ENCODE data around the gene OTOGL.
"Not testable (repeated sequence)": the region's sequence is repeated elsewhere in the genome, so short reads cannot be mapped to it uniquely, and the experiment has no call there.

Gene OTOGL

DNA sequence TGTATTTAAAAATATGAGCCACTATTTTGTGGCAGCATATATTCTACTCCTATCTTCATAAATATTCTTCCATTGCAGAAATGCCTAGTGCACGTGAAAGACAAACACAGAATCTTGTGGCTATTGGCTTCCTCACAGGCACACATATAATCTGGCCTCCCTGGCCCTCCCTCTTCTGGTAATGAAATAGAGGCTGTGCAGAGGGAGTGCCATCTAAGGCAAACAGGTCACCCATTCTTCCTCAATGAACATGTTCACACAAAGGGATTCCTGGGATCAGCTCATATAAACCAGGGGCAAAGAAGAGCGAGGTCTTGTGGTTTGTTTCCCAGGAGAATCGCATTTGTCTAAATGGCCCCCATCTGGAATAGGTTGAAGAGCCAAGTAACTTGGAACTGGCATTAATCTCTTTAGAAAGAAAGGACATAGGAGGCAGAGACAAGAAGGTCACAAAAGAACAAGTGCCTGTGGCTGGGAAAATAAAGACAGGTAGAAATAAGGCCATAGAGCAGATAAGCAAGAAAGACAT is 173.1 kb downstream of the OTOGL start:
- no peaks in the 10 kb centered on the region for H3K4me1 ChIP-seq (ENCODE audit: control insufficient read depth, insufficient read depth, low read length)
- no peaks in the 10 kb centered on the region for H3K27me3 ChIP-seq (ENCODE audit: control insufficient read depth, insufficient read depth, low read length)
- no peak overlapping the region for H3K27ac ChIP-seq (ENCODE audit: low read depth, low read length)
- H3K9me3 ChIP-seq (ENCODE audit: control insufficient read depth, insufficient read depth, low read depth, low read length) = no peaks in the 10 kb centered on the region
- H3K4me3 ChIP-seq (ENCODE audit: low read depth, low read length) = no peak overlapping the region
- H3K9ac ChIP-seq (ENCODE audit: low read length) = no peak overlapping the region
- no peaks in the 10 kb centered on the region for H3K36me3 ChIP-seq (ENCODE audit: control insufficient read depth, insufficient read depth, low read length)

DNA sequence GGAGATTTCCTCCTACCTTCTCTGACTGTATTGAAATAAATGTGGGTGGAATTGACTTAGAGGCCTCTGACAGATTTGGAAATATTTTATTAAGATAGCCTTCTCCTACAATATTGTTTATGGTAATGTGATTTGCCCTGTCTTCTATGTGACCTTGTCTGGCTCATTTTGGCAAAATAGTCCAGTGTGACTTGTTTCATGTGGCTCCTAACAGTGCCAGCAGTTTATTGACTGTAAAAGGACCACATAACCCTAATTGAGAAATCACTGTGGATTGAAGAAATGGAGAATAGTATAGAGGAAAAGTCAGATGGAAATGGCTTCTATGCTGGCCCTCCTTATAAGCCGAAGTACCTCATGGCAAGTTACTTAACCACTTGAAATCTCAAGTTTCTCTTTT is 173.8 kb downstream of the OTOGL start:
- no peaks in the 10 kb centered on the region for H3K9me3 ChIP-seq (ENCODE audit: control insufficient read depth, insufficient read depth, low read depth, low read length)
- no peak overlapping the region for H3K9ac ChIP-seq (ENCODE audit: low read length)
- H3K4me1 ChIP-seq (ENCODE audit: control insufficient read depth, insufficient read depth, low read length) = no peaks in the 10 kb centered on the region
- no peaks in the 10 kb centered on the region for H3K27me3 ChIP-seq (ENCODE audit: control insufficient read depth, insufficient read depth, low read length)
- no peak overlapping the region for H3K27ac ChIP-seq (ENCODE audit: low read depth, low read length)
- H3K36me3 ChIP-seq (ENCODE audit: control insufficient read depth, insufficient read depth, low read length) = no peaks in the 10 kb centered on the region
- H3K4me3 ChIP-seq (ENCODE audit: low read depth, low read length) = no peak overlapping the region

DNA sequence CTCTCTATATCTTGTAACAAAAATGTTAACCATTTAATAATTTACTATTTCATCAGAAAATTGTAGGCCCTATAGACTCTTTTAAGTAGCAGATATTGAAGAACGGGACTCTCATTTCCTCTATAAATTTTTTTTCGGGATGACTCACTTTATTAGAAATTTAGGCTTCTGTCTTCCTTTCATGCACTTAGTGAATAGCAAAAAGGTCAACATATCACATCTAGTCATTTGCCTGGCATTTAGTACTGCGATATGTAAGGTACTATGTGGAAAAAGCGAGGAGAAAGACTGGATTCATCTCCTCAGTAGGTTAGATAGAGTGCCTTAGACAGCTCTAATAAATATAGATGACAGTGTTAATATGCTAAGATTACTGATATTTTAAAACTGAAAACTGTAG is 178.4 kb downstream of the OTOGL start:
- no peaks in the 10 kb centered on the region for H3K4me1 ChIP-seq (ENCODE audit: control insufficient read depth, insufficient read depth, low read length)
- no peak overlapping the region for H3K4me3 ChIP-seq (ENCODE audit: low read depth, low read length)
- H3K36me3 ChIP-seq (ENCODE audit: control insufficient read depth, insufficient read depth, low read length) = no peaks in the 10 kb centered on the region
- H3K9me3 ChIP-seq (ENCODE audit: control insufficient read depth, insufficient read depth, low read depth, low read length) = peaks cover 3% of the 10 kb centered on the region; the same call in 1 of the 2 replicates
- H3K27me3 ChIP-seq (ENCODE audit: control insufficient read depth, insufficient read depth, low read length) = no peaks in the 10 kb centered on the region
- no peak overlapping the region for H3K27ac ChIP-seq (ENCODE audit: low read depth, low read length)
- no peak overlapping the region for H3K9ac ChIP-seq (ENCODE audit: low read length)

DNA sequence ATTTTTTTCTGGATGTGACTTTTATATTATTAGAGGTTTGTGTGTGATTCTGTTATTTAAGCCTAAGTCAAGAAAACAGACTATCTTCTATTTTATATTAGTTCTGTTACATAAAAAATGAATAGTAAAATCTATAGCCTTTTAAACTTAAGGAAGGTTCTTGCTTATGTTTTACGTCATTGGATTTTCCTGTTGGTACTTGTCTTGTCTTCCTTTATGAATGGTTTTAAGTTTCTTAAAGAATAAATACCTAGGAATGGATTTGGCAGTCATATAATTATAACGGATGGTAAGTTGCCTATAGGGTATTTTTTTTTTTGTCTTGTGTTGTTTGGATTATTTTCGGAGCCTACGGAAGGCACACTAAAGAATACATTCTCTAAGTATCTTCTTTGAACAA is 182.9 kb downstream of the OTOGL start:
- H3K27me3 ChIP-seq (ENCODE audit: control insufficient read depth, insufficient read depth, low read length) = no peaks in the 10 kb centered on the region
- H3K4me1 ChIP-seq (ENCODE audit: control insufficient read depth, insufficient read depth, low read length) = no peaks in the 10 kb centered on the region
- H3K9me3 ChIP-seq (ENCODE audit: control insufficient read depth, insufficient read depth, low read depth, low read length) = peaks cover 3% of the 10 kb centered on the region; the same call in 1 of the 2 replicates
- H3K4me3 ChIP-seq (ENCODE audit: low read depth, low read length) = no peak overlapping the region
- H3K27ac ChIP-seq (ENCODE audit: low read depth, low read length) = no peak overlapping the region
- H3K36me3 ChIP-seq (ENCODE audit: control insufficient read depth, insufficient read depth, low read length) = no peaks in the 10 kb centered on the region
- H3K9ac ChIP-seq (ENCODE audit: low read length) = no peak overlapping the region

DNA sequence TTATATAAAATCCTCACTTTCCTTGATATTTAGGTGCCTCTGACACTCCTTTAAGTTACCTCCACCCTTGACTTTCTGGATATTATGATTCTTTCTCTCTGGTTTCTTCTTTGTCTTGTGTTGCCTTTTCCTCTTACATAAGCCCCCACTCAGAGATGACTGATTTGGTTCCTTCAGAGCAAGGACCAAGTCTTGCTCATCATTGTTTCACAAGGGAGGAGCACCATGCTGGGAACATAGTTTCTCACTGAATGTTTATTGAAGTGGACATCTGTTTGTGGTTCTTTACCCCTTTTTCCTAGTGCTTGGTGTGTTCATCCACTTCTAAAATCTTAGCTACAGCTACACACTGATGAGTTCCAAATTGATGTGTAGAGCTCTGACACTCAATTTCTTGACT is 183.4 kb downstream of the OTOGL start:
- H3K9me3 ChIP-seq (ENCODE audit: control insufficient read depth, insufficient read depth, low read depth, low read length) = peaks cover 3% of the 10 kb centered on the region; the same call in 1 of the 2 replicates
- H3K4me1 ChIP-seq (ENCODE audit: control insufficient read depth, insufficient read depth, low read length) = no peaks in the 10 kb centered on the region
- no peak overlapping the region for H3K27ac ChIP-seq (ENCODE audit: low read depth, low read length)
- H3K9ac ChIP-seq (ENCODE audit: low read length) = no peak overlapping the region
- no peaks in the 10 kb centered on the region for H3K36me3 ChIP-seq (ENCODE audit: control insufficient read depth, insufficient read depth, low read length)
- H3K4me3 ChIP-seq (ENCODE audit: low read depth, low read length) = no peak overlapping the region
- no peaks in the 10 kb centered on the region for H3K27me3 ChIP-seq (ENCODE audit: control insufficient read depth, insufficient read depth, low read length)

DNA sequence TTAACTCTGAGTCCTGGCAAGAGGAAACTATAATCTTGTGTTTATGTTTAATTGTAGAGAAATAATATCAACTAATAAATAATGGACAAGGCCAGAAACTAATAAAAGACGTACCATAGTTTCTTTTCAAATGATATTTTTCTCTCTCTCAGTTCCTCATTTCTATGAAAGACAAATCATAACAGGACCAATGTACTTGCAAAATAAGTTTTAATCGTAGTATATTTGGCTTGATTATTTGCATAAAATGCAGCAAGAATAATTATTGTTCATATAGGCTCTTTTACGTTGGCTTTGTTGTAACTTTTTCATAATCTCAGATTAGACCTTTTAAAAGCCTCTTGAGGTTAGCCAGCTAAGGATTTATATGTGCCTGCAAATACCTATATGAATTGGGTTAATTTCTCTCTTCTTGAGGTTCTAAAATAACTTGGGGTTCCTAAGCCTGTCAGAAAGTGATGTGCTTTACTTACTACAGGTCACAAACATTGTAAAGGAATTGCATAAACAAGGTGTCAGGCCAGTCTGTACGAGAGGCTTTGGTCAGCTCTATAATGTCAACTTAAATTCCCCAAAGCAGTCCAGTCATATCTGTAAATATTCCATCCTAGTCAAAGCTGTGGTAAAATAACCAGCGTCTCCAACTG is 191.9 kb downstream of the OTOGL start:
- H3K4me3 ChIP-seq (ENCODE audit: low read depth, low read length) = no peak overlapping the region
- no peaks in the 10 kb centered on the region for H3K9me3 ChIP-seq (ENCODE audit: control insufficient read depth, insufficient read depth, low read depth, low read length)
- H3K9ac ChIP-seq (ENCODE audit: low read length) = no peak overlapping the region
- no peaks in the 10 kb centered on the region for H3K36me3 ChIP-seq (ENCODE audit: control insufficient read depth, insufficient read depth, low read length)
- no peaks in the 10 kb centered on the region for H3K27me3 ChIP-seq (ENCODE audit: control insufficient read depth, insufficient read depth, low read length)
- H3K27ac ChIP-seq (ENCODE audit: low read depth, low read length) = no peak overlapping the region
- H3K4me1 ChIP-seq (ENCODE audit: control insufficient read depth, insufficient read depth, low read length) = no peaks in the 10 kb centered on the region

DNA sequence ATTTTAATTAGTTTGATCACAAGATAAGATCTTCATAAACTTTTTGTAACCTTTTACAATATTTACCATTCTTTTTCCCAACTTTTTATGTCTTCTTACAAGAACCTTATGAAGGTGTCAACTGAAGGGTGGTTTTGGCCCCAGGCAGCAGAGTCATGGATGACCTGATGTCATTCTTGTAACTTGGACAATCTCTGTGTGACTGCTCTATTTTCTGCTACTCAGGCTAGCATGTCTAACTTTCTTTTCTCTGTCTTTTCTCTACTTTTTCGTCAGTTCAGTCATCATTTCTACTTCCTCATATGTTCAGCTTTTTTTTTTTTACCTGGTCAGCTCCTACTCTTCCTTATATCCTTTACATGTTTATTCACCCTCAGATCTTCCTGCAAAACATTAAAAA is 194.0 kb downstream of the OTOGL start:
- Histone ChIP-seq H3K27me3 (ENCODE audit: control insufficient read depth, insufficient read depth, low read length) (no peaks in the 10 kb centered on the region), H3K9ac (ENCODE audit: low read length) (no peak overlapping the region)

DNA sequence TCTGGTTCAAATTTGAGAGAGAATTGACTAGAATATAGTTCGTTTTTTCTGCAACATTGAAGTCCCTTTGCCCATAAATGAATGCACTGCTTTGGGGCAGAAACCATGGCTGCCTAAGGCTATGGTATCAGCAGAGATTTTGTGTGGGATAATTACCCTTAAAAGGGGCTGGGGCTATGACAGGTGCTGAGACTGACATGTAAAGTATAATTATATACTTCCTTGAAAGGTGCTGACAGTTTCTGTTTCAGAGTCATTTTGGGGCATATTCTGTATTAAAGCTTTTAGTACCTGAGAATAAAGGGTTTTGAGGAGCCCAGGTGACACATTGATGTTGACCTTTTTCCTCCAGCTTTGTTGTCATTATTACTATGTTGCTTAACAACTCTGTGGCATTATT is 194.4 kb downstream of the OTOGL start:
- no peak overlapping the region for H3K9ac ChIP-seq (ENCODE audit: low read length)
- no peaks in the 10 kb centered on the region for H3K4me1 ChIP-seq (ENCODE audit: control insufficient read depth, insufficient read depth, low read length)

More for the DNA sequence above, 194.0 kb downstream of the OTOGL start:
- Histone ChIP-seq H3K9me3 (ENCODE audit: control insufficient read depth, insufficient read depth, low read depth, low read length) (no peaks in the 10 kb centered on the region), H3K4me1 (ENCODE audit: control insufficient read depth, insufficient read depth, low read length) (no peaks in the 10 kb centered on the region), H3K36me3 (ENCODE audit: control insufficient read depth, insufficient read depth, low read length) (no peaks in the 10 kb centered on the region), H3K27ac (ENCODE audit: low read depth, low read length) (no peak overlapping the region), H3K4me3 (ENCODE audit: low read depth, low read length) (no peak overlapping the region)

DNA sequence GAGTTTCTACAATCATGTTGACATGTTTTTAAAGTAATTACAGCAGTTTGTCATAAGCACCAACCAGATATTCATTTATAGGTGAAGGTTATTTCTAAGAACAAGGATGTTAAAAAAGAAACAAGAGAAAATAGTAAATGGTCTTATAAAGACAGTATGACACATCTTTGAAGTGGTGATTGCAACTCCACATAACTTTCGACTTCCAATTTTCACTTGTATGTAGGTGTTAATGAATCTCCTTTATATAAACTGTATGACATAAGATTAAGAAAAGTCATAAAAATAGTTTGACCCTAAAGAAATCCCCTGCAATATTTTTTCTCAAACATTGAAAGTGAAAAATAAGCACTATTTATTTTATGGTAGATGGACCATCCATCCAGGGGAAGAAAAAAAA is 199.9 kb downstream of the OTOGL start:
- Histone ChIP-seq H3K27me3 (ENCODE audit: control insufficient read depth, insufficient read depth, low read length) (no peaks in the 10 kb centered on the region), H3K36me3 (ENCODE audit: control insufficient read depth, insufficient read depth, low read length) (no peaks in the 10 kb centered on the region), H3K9ac (ENCODE audit: low read length) (no peak overlapping the region), H3K9me3 (ENCODE audit: control insufficient read depth, insufficient read depth, low read depth, low read length) (no peaks in the 10 kb centered on the region), H3K27ac (ENCODE audit: low read depth, low read length) (no peak overlapping the region), H3K4me3 (ENCODE audit: low read depth, low read length) (no peak overlapping the region), H3K4me1 (ENCODE audit: control insufficient read depth, insufficient read depth, low read length) (no peaks in the 10 kb centered on the region)

More for the DNA sequence above, 194.4 kb downstream of the OTOGL start:
- Histone ChIP-seq H3K27ac (ENCODE audit: low read depth, low read length) (no peak overlapping the region), H3K36me3 (ENCODE audit: control insufficient read depth, insufficient read depth, low read length) (no peaks in the 10 kb centered on the region), H3K9me3 (ENCODE audit: control insufficient read depth, insufficient read depth, low read depth, low read length) (no peaks in the 10 kb centered on the region), H3K4me3 (ENCODE audit: low read depth, low read length) (no peak overlapping the region), H3K27me3 (ENCODE audit: control insufficient read depth, insufficient read depth, low read length) (no peaks in the 10 kb centered on the region)

DNA sequence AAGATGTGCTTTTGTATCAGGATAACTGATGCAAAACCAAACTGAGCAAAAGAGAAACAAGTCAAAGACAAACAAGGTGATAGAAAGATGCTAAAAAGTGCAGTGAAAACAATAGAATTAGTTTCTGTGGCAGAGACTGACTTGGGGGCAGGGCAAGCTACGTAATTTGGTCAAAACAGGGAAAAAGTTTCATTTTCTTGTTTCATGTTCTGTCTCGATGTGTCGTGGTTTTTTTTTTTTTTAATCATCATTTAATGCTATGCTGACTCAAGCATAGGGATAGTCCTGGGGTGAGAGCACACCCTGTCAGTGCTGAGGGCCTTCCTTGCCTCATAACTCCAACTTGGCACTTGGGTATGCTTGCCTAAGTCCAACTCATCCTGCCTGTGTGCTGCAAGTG is 200.6 kb downstream of the OTOGL start:
- Histone ChIP-seq H3K27ac (ENCODE audit: low read depth, low read length) (no peak overlapping the region), H3K27me3 (ENCODE audit: control insufficient read depth, insufficient read depth, low read length) (no peaks in the 10 kb centered on the region), H3K4me3 (ENCODE audit: low read depth, low read length) (no peak overlapping the region), H3K9me3 (ENCODE audit: control insufficient read depth, insufficient read depth, low read depth, low read length) (no peaks in the 10 kb centered on the region), H3K4me1 (ENCODE audit: control insufficient read depth, insufficient read depth, low read length) (no peaks in the 10 kb centered on the region), H3K36me3 (ENCODE audit: control insufficient read depth, insufficient read depth, low read length) (no peaks in the 10 kb centered on the region), H3K9ac (ENCODE audit: low read length) (no peak overlapping the region)

DNA sequence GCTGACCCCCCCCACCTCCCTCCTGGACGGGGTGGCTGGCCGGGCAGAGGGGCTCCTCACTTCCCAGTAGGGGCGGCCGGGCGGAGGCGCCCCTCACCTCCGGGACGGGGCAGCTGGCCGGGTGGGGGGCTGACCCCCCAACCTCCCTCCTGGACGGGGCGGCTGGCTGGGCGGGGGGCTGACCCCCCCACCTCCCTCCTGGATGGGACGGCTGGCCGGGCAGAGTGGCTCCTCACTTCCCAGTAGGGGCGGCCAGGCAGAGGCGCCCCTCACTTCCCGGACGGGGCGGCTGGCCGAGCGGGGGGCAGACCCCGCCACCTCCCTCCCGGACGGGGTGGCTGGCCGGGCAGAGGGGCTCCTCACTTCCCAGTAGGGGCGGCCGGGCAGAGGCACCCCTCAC is 208.1 kb downstream of the OTOGL start:
- not testable (repeated sequence) for H3K36me3 ChIP-seq (ENCODE audit: control insufficient read depth, insufficient read depth, low read length); H3K27ac ChIP-seq (ENCODE audit: low read depth, low read length); H3K9me3 ChIP-seq (ENCODE audit: control insufficient read depth, insufficient read depth, low read depth, low read length); H3K4me3 ChIP-seq (ENCODE audit: low read depth, low read length); H3K27me3 ChIP-seq (ENCODE audit: control insufficient read depth, insufficient read depth, low read length); H3K4me1 ChIP-seq (ENCODE audit: control insufficient read depth, insufficient read depth, low read length); H3K9ac ChIP-seq (ENCODE audit: low read length)
